Gastrocnemius medialis (tissue), 4 donors: ENCODE measurements around the gene ITPR2. TPM values are rescaled to one million over a fixed set of nuclear protein-coding genes. Genes with fewer than 3 reads are reported as not detected.

Source experiments
- ATAC-seq, 2 donors: fragments of 150-250 bp; one replicate each; pipeline ENCODE4 v1.9.1; 2016
- DNase-seq, 2 donors: peaks; one replicate each; pipeline ENCODE4 v3.0.0-alpha.2; 2019
- H3K27ac ChIP-seq, 4 donors: fragments of 200-600 bp; sonication (generic); 1 replicate in 1 of 4; 2 replicates in 3 of 4; pipeline ENCODE4 v1.5.1; 2016 to 2018; ENCODE audit warnings: mild to moderate bottlenecking in 2 of 4, moderate library complexity in 1 of 4
- H3K27me3 ChIP-seq, 3 donors: fragments of 200-600 bp; sonication (generic) in 2 of 3; 1 replicate in 1 of 3; 2 replicates in 2 of 3; pipeline versions ENCODE4 v1.5.1 to v1.6.0; 2016 to 2019; ENCODE audit warnings: mild to moderate bottlenecking in 1 of 3, moderate library complexity in 1 of 3
- H3K36me3 ChIP-seq, 2 donors: fragments of 200-600 bp; sonication (generic) in 1 of 2; one replicate each; pipeline ENCODE4 v1.5.1; 2017 to 2018
- H3K4me1 ChIP-seq, 2 donors: fragments of 200-600 bp; sonication (generic) in 1 of 2; one replicate each; pipeline ENCODE4 v1.5.1; 2016 to 2017; ENCODE audit warnings: mild to moderate bottlenecking in 2 of 2
- H3K4me3 ChIP-seq, 4 donors: fragments of 200-600 bp; sonication (generic) in 3 of 4; 1 replicate in 1 of 4; 2 replicates in 3 of 4; pipeline ENCODE4 v1.5.1; 2016 to 2019; ENCODE audit warnings: mild to moderate bottlenecking in 2 of 4
- H3K9me3 ChIP-seq, 3 donors: fragments of 200-600 bp; sonication (generic) in 2 of 3; 1 replicate in 1 of 3; 2 replicates in 2 of 3; pipeline ENCODE4 v1.5.1; 2016 to 2019
- POLR2A ChIP-seq, 2 donors: fragments of 450-650 bp; IDR thresholded peaks; one replicate each; pipeline ENCODE4 v1.6.1; 2017; ENCODE audit warnings: antibody characterized with exemption in 2 of 2, mild to moderate bottlenecking in 2 of 2, moderate library complexity in 2 of 2
- in situ Hi-C, 4 donors: fragments of 200-750 bp; cut with MboI; loops; one replicate each; pipeline versions ENCODE4 v1.15.0 to v1.8.0; 2017; ENCODE audit warnings: low sequenced_read_pairs in 4 of 4
- intact Hi-C: fragments of 100-400 bp; cut with DNase I; formaldehyde crosslinking; loops from one replicate; pipeline ENCODE4 v1.15.1; 2023; ENCODE audit warnings: low total_unique reads
- total RNA-seq, 4 donors: library from RNA; depleted of rRNA; stranded (reverse); fragments of >200 nt; gene quantifications; one replicate each; pipeline versions ENCODE4 v1.1.0 to v1.2.3, GENCODE V29; 2016
- TF ChIP-seq, protein P1 (sequence below), 5 experiments: fragments of 450-650 bp in 3 of 5; fragments of 200-600 bp in 2 of 5; sonication (generic) in 2 of 5; IDR thresholded peaks in 4 of 5; conservative IDR thresholded peaks in 1 of 5; 1 replicate in 4 of 5; 2 replicates in 1 of 5; pipeline ENCODE4 v1.5.1; 2016 to 2019; ENCODE audit warnings: antibody characterized with exemption in 5 of 5, mild to moderate bottlenecking in 3 of 5, moderate library complexity in 3 of 5

ITPR2 gene
- total RNA-seq, 4 donors from 2014 or later = 3.8 to 23.8 (median 4.1) TPM

DNA sequence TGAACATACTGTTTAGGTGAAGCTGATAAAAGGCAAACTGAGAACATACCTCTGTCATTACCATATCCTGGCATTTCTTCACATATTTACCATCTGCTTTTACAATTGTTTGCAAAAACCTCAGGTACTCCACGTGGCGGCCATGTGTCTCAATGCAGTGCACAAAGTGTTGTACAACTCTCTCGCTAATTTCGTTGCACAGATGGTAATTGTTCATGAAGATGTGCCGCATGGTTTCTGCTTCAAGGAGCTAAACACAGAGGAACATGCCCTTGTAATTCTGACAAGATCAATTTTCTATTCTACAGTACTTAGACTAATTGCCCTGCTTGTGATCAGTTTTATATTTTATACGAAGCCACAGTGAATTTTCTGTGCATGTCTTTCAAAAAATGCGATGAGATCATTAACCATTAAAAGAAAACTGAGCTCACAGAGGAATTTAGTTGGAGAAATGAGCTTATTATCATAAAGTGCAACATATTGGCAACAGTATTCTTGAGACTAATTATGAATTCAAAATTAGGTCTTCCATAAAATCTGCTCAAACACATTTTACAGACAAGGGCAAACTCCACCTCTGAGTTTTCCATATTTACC is 233.8 kb downstream of the ITPR2 start:
- TF ChIP-seq, protein P1, sequence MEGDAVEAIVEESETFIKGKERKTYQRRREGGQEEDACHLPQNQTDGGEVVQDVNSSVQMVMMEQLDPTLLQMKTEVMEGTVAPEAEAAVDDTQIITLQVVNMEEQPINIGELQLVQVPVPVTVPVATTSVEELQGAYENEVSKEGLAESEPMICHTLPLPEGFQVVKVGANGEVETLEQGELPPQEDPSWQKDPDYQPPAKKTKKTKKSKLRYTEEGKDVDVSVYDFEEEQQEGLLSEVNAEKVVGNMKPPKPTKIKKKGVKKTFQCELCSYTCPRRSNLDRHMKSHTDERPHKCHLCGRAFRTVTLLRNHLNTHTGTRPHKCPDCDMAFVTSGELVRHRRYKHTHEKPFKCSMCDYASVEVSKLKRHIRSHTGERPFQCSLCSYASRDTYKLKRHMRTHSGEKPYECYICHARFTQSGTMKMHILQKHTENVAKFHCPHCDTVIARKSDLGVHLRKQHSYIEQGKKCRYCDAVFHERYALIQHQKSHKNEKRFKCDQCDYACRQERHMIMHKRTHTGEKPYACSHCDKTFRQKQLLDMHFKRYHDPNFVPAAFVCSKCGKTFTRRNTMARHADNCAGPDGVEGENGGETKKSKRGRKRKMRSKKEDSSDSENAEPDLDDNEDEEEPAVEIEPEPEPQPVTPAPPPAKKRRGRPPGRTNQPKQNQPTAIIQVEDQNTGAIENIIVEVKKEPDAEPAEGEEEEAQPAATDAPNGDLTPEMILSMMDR (IDR thresholded peaks at IDR 0.05 in 4 of 5, conservative IDR thresholded peaks at IDR 0.05 in 1 of 5) = no peak
- TF ChIP-seq POLR2A (IDR thresholded peaks at IDR 0.05) = no peak
- H3K27ac ChIP-seq = no peak overlapping the region
- no peaks in the 10 kb centered on the region for H3K9me3 ChIP-seq
- in situ Hi-C loops = no loop called here
- ATAC-seq (no peak), DNase-seq (no peak)
- H3K4me3 ChIP-seq = no peak overlapping the region
- intact Hi-C loops = no loop called here
- H3K27me3 ChIP-seq = no peaks in the 10 kb centered on the region
- H3K4me1 ChIP-seq = no peaks in the 10 kb centered on the region
- H3K36me3 ChIP-seq = peaks cover 0 to 21% of the 10 kb centered on the region in 2 donors

DNA sequence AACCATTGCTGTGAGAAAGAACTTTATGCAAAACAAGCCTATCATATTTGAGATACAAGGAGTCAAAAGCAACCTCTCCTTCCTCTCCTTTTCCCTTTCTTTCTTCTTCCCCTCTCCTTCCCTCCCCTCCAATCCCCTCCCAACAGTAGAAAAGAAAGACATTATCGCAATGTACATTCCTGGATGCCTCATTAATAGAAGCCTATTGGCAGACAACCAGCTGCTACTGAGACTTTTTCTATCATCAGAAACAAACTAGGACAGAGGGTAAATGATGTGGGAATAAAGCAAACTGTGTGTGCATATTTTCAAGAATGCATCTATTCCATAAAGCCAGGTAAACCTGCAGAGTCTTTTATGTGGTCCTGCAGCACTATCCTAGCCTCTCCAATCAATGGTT is 237.2 kb downstream of the ITPR2 start:
- peaks cover 0 to 21% of the 10 kb centered on the region in 2 donors for H3K36me3 ChIP-seq

DNA sequence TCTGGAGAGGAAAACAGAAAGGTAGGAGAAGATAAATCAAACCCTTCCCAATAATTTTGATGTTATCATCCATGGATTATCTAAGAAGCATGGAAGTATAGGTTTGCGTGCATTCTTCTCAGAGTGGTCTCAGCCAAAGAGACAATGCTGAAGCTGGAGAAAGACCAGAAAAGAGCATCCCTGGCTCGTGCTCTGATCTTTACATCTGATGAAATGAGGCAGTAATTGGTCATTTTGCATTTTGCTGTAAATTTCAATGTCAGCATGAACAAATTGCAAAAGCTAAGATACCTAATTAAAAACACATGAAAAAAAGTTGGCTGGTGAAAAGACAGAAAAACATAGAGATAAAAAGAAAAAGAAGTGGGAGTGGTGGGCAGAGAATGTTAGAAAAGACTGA is 252.4 kb downstream of the ITPR2 start:
- no peak for TF ChIP-seq POLR2A (IDR thresholded peaks at IDR 0.05)
- TF ChIP-seq, protein P1 (IDR thresholded peaks at IDR 0.05 in 4 of 5, conservative IDR thresholded peaks at IDR 0.05 in 1 of 5) = no peak
- Histone ChIP-seq H3K27ac (no peak overlapping the region), H3K36me3 (no peaks in the 10 kb centered on the region), H3K9me3 (no peaks in the 10 kb centered on the region), H3K4me1 (no peaks in the 10 kb centered on the region), H3K4me3 (no peak overlapping the region), H3K27me3 (no peaks in the 10 kb centered on the region)
- intact Hi-C loops (no loop called here), in situ Hi-C loops (no loop called here)
- no peak for DNase-seq
- ATAC-seq = no peak

More for the DNA sequence above, 237.2 kb downstream of the ITPR2 start:
- intact Hi-C loops = no loop called here
- Histone ChIP-seq H3K4me1 (no peaks in the 10 kb centered on the region), H3K9me3 (no peaks in the 10 kb centered on the region), H3K27me3 (no peaks in the 10 kb centered on the region), H3K4me3 (no peak overlapping the region), H3K27ac (no peak overlapping the region)
- in situ Hi-C loops = no loop called here
- no peak for TF ChIP-seq POLR2A (IDR thresholded peaks at IDR 0.05)
- ATAC-seq (no peak), DNase-seq (no peak)

DNA sequence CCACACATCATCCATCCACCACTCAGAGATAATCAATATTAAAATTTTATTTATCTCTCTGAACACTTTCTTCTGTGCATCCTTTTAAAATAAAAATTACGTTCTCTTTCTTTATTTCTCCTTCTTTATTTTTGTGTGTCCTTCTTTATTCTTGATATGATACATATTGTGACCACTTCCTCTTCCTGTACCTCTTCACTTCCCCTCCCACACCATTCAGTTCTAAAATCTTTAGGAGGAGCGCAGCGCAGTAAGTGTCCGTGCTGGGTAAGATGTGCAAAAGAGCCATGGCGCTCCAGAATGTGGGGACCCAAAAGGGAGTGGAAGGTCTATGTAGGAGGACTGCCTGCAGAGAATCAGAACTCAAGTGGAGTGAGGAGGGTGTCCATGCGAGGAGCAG is 256.7 kb downstream of the ITPR2 start:
- H3K27ac ChIP-seq = no peak overlapping the region
- intact Hi-C loops (no loop called here), in situ Hi-C loops (no loop called here)
- no peaks in the 10 kb centered on the region for H3K27me3 ChIP-seq
- no peaks in the 10 kb centered on the region for H3K9me3 ChIP-seq
- H3K4me3 ChIP-seq = no peak overlapping the region
- ATAC-seq (no peak), DNase-seq (no peak)
- H3K36me3 ChIP-seq = no peaks in the 10 kb centered on the region
- no peaks in the 10 kb centered on the region for H3K4me1 ChIP-seq
- TF ChIP-seq POLR2A (IDR thresholded peaks at IDR 0.05) = no peak
- TF ChIP-seq, protein P1 (IDR thresholded peaks at IDR 0.05 in 4 of 5, conservative IDR thresholded peaks at IDR 0.05 in 1 of 5) = no peak

DNA sequence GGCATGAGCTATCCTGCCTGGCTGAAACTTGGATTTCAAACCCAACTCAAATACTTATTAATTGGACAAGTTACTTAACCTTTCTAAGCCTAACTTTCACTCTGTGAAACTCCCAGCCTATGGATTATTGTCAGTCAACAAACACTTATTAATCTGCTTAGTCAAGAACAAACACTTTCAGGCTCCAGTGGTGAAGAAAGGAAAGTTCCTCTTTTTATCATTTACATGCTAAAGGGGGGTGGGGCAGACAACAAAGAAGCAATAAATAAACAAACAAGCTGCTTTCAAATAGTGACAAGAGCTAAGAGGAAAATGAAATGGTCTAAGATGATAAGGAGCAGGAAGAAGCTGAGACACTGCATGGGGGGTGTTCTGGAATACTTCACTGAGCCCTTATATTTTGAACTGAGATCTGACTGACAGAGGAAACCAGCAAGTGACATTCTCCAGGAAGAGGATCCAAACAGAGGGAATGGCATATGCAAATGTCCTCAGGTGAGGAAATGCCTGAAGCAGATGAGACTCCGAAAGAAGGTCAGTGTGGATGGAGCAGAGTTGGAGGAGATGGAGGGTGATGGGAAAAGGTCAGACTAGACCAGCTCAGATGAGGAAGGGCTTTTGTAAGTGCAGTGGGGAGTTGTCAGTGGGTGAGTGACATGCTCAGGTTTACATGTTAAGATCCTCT is 259.6 kb downstream of the ITPR2 start:
- Histone ChIP-seq H3K4me1 (no peaks in the 10 kb centered on the region), H3K4me3 (no peak overlapping the region), H3K9me3 (no peaks in the 10 kb centered on the region), H3K36me3 (no peaks in the 10 kb centered on the region), H3K27me3 (no peaks in the 10 kb centered on the region), H3K27ac (no peak overlapping the region)
- in situ Hi-C loops = no loop called here
- intact Hi-C loops = no loop called here
- TF ChIP-seq, protein P1 (IDR thresholded peaks at IDR 0.05 in 4 of 5, conservative IDR thresholded peaks at IDR 0.05 in 1 of 5) = no peak
- TF ChIP-seq POLR2A (IDR thresholded peaks at IDR 0.05) = no peak
- DNase-seq (no peak), ATAC-seq (no peak)
